DMS153 treated with DMSO at 0.1 percent for 48 hours (cell line): ENCODE results near the gene KDR.

Source experiments
- DNase-seq: peaks from one replicate; lab custom pipeline; 2025; ENCODE audit not compliant: unreplicated experiment; lab: John Stamatoyannopoulos, UW

The KDR gene

DNA sequence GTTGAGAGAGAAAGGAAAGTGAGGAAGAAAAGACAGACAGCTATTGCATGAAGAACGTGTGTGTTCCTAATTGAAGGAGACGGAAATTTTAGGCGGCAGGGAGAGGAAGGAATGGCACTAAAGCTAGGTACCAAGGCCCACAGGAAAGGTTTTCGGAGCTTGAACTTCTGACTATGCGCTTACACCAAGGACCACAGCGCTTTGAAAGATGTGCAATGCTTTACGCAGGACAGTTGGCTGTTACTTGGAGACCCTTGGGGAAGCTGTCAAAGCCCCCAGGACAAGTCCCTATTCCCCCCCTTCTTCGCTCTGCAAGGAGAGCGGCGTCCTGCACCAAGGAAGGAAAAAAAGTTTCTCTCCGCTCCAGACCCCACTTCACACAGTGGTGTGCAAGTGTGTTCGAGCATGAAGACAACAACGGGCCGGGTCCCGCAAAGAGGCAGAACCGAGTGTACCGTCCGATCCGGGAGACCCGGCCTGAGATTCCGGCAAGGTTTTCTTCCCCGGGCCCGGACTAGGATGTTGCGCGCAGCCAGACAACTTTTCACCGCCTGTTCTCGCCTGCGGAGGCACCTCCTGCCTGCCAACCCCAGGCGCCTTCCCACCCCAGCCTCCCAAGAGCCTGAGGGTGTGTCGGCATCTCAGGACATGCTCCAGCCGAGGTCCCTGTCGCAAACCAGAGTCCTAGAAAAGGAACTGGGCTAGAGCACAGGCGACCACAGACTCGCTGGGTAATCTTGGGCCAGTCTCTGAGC lies 896 bp downstream of the KDR start:
- DNase-seq: no peak

DNA sequence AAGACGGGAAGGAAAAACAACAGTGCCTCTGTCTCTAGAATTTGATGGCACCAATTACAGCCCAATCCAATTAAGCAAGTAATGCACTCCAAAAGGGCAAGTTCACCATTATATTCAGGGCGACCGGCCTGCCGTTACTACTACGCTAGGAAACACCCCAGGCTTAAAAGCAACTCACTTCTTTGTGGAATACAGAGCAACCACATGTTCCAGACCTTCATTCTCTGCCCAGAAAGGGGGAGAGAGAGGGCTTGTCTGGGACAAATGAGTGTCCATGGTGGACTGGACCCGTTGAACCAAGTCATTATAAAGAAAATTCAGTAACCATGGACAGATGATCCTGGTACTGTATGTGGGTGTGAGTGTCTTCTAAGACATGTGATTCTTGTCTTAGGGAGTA lies 1.6 kb downstream of the KDR start:
- no peak for DNase-seq

DNA sequence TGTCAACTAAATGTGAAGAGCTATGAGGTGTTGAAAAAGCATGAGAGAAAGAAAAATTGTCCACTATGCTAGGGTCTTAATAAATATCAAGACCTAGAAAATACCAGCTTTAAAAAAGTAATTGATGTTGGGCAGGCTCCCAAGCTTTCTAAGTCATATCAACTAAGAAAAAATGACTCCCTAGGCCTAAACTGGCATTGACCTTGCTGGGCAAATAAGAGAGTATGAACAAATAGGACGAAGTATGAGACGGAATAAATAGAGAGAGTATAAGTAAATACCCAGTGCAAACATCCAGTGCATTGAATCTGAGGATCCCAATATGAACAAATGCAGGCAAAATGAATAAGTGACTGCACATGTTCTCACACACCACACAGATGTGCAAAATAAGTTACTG lies 3.2 kb downstream of the KDR start:
- peak; percentile 23 for DNase-seq

DNA sequence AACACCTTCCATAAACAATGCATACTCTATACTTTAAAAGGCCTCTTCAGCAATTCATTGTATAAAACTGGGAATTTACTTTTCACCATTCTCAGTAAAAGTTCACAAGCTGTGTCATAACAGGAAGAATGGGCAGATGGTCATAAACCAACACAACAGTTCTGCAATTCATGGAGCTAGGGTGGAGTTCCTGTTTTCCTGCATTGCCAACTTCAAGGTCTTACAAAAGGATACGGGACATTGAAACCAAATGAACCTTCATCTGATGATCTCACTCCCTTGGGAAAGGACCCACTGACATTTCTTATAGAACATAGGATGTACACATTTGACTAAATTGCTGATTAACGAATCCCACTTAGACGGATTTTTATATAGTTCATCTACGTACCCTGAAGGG lies 4.1 kb downstream of the KDR start:
- DNase-seq: no peak

DNA sequence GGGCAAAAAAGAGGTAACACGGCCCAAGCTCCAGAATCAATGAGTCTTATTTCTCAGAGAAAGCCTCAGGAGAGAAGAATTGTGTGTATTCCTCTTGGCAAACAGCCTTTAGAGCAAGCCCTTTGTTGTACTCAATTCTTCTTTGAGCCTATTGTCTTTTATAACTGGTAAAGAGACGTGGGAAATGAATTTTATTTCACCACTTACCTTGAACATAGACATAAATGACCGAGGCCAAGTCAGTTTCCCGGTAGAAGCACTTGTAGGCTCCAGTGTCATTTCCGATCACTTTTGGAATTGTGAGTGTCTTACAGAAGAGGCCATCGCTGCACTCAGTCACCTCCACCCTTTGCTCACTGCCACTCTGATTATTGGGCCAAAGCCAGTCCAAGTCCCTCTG lies 7.0 kb downstream of the KDR start:
- DNase-seq: no peak

DNA sequence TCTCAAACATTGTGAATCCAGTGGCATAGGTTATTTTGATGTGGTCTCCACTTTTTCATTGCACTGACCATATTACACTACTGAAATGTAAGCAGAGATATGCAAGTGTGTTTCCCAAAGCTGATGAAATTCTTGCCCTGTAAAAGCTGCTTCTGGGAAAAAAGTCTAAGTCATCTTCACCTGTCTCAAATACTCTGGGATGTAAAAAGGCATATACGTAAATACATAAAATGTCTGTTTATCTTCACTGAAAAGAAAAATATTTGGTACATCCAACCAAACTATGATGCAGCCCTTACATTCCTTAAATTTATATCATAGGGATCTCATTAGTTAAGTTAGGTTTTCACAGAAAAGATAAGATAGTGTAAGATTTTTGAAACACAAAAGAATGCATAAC lies 7.9 kb downstream of the KDR start:
- no peak for DNase-seq

DNA sequence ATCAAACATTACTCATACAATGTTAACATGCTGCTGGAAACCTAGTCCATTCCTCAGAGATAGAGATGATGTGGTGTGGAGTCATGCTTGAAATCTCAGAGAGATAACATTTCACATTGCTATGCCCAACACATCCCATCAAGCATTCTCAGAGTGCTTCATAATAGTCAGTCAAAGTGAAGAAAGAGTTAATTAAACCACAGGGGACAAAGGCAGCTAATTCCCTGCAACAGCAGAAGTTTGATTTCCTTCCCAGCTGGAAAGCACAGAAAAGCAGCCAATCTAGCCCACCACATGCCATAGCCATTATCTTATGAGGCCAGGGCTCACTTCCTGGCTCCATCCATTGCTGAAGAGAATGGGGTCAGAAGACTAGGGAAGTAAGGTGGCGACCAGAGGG lies 8.9 kb downstream of the KDR start:
- no peak for DNase-seq

DNA sequence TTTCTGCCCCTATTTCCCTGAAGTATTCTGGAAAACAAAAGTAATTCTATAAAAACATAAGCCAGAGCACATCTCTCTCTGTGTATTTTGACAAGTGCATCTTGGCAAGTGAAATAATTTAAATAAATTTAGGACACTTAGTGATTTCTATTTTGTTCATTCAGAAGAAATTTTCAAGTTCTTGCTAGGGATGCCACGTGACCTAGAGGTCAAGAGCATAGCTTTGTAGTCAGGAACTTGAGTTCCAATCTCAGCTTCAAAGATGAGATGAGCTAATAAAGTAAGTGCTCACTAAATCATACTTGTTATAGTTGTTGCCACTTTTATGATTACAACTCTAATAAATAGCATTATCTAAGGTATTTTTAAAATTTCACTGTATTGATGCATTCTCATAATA lies 13.8 kb downstream of the KDR start:
- no peak for DNase-seq

DNA sequence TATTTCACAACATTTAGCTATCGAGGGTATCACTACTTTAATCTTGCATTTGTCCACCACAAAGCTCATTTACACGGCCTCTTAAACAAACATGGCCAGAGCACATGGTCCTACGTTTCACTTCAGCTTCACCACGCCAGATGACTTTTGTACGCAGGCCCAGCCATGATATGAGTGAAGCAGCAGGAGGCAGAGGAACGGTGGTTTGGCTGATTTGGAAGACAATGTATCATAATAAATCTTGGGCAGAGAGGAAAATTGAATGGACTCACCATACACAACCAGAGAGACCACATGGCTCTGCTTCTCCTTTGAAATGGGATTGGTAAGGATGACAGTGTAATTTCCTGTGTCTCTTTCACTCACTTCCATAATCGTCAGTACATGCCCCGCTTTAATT lies 15.3 kb downstream of the KDR start:
- DNase-seq: no peak

DNA sequence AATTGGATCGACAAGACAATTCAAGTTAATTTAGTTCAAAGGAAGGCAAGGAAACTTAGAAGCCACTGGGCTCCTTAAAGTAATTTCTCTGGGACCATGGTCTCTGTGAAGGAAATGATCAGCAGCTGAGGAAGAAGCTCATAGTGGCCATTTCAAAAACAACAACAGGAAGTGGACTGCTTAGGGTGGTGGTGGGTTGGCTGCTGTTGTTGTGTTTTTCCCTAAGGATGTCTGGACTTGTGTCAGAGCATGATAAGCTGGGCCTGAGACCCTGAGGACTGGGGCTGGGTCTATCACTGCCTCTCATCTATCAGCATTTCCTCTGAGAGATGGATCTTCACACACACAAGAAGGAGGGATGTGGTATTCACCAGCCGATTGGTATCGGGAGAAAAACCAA lies 18.3 kb downstream of the KDR start:
- no peak for DNase-seq

DNA sequence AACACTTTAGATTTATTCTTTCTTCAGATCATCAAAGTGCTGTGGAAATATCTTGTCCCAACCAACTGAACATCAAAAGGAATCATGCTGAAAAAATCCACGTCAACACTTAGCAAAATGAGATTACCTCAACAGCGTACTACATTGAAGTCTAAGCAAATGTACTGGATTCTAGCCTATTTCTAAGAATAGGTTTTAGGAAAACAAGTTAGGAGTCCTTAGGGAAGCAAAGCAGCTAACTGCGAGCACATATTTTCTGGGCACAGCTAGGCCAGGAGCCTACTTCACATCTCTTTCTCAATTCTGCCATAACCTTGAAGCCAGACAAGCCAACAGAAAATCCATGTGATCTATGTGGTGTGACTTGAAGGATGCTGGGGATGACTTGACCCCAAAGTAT lies 22.2 kb downstream of the KDR start:
- no peak for DNase-seq

DNA sequence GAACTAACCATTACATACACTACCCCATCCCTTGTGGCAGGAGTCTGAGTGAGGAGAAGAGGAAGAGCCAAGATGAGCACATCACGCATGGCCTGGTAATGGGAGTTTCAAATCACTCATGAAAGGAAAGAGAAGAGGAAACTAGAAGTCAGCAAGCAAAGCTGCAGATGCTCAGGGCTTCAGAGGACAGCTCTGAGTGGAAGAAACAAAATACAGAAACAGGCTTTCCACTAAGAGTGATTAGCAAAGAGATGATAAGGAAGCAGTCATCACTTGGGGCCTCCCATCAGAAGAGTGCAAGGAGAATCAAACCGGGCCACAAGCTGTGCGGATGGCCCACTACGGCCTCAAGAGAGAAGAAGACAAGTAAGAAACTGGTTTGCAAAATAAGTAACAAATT lies 25.6 kb downstream of the KDR start:
- DNase-seq: no peak

DNA sequence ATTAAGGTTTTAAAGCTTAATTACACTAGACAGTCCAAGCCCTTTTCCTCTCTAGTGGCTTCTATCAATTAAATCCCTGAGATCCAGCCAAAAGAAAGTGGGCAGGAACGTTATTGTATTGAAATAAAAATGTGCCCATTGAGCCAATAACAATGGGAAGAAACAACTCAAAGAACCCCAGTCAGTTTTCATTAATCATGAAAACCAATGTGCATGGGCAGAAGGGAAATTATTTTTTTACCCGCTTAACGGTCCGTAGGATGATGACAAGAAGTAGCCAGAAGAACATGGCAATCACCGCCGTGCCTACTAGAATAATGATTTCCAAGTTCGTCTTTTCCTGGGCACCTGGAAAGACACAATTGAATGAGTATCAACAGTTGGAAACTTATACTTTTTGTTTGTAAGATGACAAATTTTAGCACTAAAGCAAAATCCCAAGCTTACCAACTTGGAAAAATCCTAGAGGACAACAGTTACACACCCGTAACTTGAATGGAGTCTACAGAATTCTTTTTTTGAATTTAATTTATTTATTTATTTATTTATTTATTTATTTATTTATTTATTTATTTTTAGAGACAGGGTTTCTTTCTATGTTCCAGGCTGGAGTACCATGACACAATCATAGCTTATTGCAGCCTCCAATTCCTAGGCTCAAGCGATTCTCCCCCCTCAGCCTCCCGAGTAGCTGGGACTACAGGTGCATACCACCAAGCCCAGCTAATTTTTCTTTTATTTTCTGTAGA lies 26.8 kb downstream of the KDR start:
- DNase-seq: no peak

DNA sequence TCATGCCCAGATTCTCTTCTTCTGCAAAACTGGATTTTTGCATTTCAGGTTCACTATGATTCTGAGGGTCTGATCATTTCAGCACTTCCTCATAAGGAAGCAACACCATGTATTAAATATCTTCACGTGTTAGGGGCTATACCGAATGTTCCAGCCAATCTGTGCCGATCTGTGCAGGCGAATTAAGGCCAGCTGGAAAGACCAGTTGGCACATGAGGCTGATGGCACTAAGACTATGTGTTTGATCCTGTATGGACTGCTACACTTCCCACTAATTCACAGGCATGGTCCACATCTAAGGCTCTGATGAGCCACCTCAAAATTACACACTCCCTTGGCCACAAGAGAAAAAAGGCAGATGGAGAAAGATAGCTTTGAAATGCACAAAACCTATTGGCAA lies 28.8 kb downstream of the KDR start:
- DNase-seq: no peak

DNA sequence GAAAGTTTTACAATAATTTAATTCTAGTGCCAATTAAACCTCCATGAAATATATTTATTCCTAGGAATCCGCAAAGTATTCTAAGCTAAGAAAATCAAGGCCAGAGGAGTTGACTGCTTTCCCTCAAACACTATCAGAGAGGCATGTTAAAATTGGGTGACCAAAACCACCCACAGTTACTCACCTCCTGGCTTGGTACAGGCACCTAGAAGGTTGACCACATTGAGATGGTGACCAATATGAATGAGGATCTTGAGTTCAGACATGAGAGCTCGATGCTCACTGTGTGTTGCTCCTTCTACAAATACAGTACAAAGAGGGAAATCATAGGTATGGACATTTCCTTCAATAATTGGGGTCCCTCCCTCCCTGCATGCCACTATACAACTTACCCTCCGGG lies 29.4 kb downstream of the KDR start:
- no peak for DNase-seq

DNA sequence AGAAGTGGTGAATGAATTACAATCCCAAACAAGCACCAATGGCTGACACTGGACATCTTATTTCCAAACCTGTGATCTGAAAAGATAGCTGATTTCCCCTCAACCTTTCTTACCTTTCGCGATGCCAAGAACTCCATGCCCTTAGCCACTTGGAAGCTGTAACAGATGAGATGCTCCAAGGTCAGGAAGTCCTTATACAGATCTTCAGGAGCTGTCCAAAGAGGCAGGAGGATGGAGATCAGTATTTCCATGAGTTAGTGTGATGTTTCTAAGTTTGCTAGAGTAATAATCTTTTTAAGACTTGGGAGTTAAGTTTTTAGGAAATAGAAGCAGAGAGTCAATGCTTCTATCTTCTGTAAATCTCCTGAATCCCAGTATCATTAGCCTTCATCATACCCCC lies 32.9 kb downstream of the KDR start:
- no peak for DNase-seq

DNA sequence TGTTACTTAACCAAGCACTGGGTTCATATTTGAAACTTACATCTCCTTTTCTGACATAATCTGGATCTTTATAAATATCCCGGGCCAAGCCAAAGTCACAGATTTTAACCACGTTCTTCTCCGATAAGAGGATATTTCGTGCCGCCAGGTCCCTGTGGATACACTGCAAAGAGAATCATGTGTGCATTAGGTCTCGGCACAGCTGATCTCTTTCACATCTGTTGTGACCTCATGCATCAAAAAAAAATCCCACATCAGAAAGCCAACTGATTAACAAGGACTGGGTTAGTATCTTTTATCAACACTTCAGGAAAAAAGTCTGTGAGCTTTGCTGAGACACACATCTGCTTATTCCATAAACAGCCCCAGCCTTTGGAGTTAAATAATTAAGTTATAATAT lies 35.5 kb downstream of the KDR start:
- no peak for DNase-seq

DNA sequence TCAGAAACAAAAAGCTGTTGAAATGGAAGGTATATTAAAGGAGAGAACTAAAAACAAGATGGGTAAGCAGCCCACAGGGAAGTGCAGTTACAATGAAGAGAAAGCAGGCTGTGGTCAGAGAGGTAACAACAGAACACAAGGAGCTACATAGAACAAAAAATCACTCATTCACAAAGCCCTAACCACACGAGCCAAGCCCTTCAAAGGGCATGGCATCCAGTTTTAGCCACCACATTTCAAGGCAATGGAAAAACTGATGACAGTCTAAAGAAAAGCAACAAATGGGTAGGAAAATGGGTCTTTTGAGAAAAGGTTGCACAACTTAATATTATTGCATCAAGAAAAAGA lies 37.5 kb downstream of the KDR start:
- no peak for DNase-seq

DNA sequence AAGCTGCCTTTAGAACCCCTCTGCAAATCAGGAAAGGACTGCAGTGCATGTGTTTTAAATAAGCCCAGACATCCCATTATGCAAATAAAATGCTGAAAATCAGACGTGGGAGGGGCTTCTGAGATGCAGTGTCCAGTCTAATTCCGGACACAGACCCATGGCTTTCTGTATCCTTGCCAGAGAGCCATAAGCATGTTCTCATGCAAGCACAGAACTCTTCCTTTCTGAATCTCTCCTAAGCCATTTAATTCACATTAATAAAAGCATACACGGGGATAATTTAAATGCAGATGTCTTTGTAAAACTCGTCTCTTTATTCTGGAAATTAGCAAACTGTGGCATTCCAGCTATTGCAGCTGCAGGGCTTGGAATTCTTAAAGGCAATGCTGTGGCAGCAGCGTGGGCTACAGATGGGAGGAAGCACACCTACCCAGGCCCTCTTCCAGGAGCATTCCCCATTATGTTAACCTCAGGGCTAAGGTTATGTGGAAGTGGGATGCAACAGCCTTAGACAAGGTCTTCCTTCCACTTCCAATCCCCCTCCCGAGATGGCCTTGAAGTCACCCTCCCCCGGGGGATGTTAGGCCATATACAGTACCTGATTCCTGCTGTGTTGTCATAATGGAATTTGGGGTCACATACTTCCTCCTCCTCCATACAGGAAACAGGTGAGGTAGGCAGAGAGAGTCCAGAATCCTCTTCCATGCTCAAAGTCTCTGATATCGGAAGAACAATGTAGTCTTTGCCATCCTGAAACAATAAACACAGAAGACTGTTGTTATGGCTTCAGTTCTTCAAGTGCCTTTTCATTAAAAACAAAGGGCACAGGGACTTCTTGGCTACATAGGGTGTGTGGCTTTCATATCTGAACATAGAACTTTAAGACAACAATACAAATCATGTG lies 38.1 kb downstream of the KDR start:
- DNase-seq: no peak

DNA sequence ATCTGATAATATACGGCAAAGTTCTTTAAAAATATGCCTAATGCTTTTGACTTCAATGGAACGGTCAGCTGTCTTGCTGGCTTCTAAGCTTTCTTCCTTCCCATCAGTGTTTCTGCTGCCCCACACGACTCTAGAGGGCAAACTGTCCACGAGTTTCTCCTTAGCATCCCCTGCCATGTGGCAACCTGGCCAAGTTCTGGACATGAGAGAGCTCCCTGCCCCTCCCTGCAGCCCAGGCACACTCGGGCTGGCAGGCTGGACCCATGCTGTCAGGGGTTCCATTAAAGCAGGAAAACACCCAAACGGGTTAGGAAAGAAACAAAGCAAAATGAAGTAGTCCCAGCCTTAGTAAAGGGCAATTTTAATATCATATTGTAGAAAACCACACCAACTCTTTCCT lies 38.8 kb downstream of the KDR start:
- DNase-seq: no peak

DNA sequence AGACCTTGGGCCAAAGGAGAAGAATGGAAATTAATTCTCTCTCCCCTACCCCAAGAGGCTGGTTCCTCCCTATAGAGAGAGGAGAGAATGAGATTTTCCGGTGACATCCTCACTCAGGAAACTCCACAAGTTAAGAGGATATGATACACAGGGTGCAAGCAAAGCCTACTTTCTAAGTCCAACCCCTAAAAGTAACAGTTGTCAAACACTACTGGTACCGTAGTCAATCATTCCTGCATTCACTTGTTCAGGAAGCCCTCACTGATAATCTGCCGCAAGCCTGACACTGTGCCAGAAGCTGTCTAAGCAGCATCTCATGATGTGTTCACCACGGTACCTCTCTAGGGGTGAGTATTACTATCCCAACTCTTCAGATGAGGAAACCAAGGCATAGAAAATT lies 41.7 kb downstream of the KDR start:
- no peak for DNase-seq

DNA sequence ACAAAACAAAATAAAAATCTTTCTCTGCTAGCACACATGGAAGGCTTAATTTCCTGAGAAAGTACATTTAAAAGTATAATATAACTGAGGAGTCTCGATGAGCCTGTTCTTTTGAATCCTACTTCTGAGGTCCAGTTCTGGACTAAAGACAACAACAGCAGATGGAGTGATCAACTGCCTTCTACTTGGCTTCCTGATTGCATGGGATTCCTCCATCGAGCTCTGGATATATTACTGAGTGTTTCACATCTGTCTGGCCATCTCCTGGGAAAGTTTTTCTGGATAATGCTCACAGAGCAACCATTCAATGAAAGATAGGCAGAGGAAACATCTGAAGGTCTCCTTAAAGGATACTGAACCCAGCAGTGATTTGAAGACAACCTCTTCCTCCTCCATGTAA lies 42.6 kb downstream of the KDR start:
- no peak for DNase-seq
